ENCODE results near the gene CLNS1A. TPM values are rescaled to one million over a fixed set of nuclear protein-coding genes. Genes with fewer than 3 reads are reported as not detected.

CLNS1A gene
- total RNA-seq, 1 donor from 2014 or later = 80.7 TPM

DNA sequence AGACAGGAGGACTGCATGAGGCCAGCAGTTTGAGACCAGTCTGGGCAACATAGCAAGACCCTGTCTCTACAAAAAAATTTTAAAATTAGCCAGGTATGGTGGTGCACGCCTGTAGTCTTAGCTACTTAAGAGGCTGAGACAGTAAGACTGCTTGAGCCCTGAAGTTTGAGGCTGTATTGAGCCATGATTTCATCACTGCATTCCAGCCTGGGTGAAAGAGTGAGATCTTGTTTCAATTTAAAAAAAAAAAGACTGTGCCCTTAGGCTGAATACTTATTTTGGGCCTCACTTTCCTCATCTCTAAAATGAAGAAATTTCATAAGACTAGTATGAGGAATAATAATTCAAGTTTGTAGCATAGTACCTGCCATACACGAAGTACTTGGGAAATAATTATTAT lies 41.0 kb downstream of the CLNS1A start:
- Histone ChIP-seq H3K4me1 (no peaks in the 10 kb centered on the region), H3K4me3 (no peak overlapping the region), H3K27ac (replicated peaks) (no peak overlapping the region), H3K27me3 (ENCODE audit: low read depth) (no peaks in the 10 kb centered on the region), H3K36me3 (no peaks in the 10 kb centered on the region), H3K9me3 (replicated peaks) (no peaks in the 10 kb centered on the region)
- TF ChIP-seq, protein P1, sequence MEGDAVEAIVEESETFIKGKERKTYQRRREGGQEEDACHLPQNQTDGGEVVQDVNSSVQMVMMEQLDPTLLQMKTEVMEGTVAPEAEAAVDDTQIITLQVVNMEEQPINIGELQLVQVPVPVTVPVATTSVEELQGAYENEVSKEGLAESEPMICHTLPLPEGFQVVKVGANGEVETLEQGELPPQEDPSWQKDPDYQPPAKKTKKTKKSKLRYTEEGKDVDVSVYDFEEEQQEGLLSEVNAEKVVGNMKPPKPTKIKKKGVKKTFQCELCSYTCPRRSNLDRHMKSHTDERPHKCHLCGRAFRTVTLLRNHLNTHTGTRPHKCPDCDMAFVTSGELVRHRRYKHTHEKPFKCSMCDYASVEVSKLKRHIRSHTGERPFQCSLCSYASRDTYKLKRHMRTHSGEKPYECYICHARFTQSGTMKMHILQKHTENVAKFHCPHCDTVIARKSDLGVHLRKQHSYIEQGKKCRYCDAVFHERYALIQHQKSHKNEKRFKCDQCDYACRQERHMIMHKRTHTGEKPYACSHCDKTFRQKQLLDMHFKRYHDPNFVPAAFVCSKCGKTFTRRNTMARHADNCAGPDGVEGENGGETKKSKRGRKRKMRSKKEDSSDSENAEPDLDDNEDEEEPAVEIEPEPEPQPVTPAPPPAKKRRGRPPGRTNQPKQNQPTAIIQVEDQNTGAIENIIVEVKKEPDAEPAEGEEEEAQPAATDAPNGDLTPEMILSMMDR (IDR thresholded peaks at IDR 0.05; ENCODE audit: borderline replicate concordance) = no peak
- intact Hi-C loops (cut with micrococcal nuclease) = no loop called here
- DNase-seq = no peak

DNA sequence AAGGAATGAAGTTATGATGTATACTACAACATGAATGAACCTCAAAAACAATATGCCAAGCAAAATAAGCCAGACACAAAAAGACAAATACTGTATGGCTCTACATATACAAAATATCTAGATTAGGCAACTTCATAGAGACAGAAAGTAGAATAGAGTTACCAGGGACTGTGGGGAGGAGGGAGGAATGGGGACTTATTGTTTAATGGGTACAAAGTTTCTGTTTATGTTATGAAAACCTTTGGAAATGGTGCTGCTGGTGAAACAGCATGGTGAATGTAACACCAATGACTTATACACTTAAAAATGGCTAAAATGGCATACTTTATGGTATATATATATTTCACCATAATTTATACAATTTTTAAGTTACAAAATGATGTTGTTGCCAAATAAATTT lies 43.7 kb downstream of the CLNS1A start:
- Histone ChIP-seq H3K27me3 (ENCODE audit: low read depth) (no peaks in the 10 kb centered on the region), H3K9me3 (replicated peaks) (no peaks in the 10 kb centered on the region), H3K4me3 (no peak overlapping the region), H3K4me1 (peaks cover 17% of the 10 kb centered on the region), H3K27ac (replicated peaks) (no peak overlapping the region), H3K36me3 (no peaks in the 10 kb centered on the region)
- TF ChIP-seq, protein P1 (IDR thresholded peaks at IDR 0.05; ENCODE audit: borderline replicate concordance) = no peak
- DNase-seq = no peak
- intact Hi-C loops (cut with micrococcal nuclease) = no loop called here

DNA sequence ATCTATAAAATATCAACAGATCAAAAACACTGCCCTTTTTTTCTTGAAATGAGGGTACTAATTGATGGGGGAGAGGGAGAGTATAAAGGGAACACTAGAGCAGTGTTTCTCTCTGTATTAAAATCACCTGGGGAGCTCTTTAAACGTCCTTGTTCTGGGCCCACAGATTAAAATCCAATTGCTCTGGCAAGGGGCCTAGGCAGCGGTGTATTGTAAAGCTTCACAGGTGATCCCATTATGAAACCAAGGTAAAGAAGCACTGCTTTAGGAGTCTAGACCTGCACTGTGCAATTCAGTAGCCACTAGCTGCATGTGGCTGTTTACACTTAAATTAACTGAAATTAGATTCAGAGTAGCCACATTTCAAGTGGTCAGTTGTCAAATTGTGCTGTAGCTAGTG lies 44.9 kb downstream of the CLNS1A start:
- H3K27me3 ChIP-seq (ENCODE audit: low read depth) = no peaks in the 10 kb centered on the region
- TF ChIP-seq, protein P1 (IDR thresholded peaks at IDR 0.05; ENCODE audit: borderline replicate concordance) = no peak
- no peaks in the 10 kb centered on the region for H3K36me3 ChIP-seq
- peaks cover 25% of the 10 kb centered on the region for H3K4me1 ChIP-seq
- no peak overlapping the region for H3K4me3 ChIP-seq
- no peak for DNase-seq
- H3K9me3 ChIP-seq (replicated peaks) = no peaks in the 10 kb centered on the region
- intact Hi-C loops (cut with micrococcal nuclease) = no loop called here
- H3K27ac ChIP-seq (replicated peaks) = no peak overlapping the region

DNA sequence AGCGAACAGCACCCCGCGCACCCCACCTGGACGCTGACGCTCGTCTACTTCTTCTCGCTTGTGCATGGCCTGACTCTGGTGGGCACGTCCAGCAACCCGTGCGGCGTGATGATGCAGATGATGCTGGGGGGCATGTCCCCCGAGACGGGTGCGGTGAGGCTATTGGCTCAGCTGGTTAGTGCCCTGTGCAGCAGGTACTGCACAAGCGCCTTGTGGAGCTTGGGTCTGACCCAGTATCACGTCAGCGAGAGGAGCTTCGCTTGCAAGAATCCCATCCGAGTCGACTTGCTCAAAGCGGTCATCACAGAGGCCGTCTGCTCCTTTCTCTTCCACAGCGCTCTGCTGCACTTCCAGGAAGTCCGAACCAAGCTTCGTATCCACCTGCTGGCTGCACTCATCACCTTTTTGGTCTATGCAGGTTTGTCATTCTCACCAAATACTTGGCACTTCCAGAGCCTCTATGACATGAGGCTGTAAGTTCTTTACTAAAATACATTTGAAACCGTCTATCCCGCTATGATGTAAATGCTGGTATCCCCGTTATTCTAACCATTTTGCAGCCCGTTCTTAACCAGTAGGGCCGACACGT lies 47.3 kb downstream of the CLNS1A start:
- intact Hi-C loops (cut with micrococcal nuclease) = no loop called here
- peak; percentile 19 for DNase-seq
- peak overlapping the region; percentile 79 for H3K27ac ChIP-seq (replicated peaks)

DNA sequence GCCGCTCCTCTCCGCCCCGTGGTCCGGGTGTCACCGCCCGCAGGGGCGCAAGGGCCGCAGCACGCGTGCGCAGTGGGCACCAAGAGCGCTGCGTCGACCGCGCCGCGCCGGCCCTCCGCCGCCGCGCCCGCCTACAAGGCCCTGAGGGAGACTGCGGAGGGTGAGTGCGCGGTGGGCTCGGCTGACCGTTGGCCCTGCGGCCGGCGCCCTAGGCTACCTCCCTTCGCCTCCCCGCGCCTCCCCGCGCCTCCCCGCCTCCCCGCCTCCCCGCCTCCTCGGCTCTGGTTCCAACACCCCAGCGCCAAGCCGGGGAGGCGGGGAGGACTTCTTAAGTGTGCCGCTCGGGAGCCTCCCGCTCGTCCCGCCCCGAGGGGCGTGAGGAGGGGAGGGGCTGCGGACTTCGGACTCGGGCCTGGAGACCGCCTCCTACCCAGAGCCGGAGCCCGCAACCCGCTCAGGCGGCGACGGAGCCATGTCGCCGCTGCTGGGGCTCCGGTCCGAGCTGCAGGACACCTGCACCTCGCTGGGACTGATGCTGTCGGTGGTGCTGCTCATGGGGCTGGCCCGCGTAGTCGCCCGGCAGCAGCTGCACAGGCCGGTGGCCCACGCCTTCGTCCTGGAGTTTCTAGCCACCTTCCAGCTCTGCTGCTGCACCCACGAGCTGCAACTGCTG lies 47.9 kb downstream of the CLNS1A start, which contains the start of gene AQP11:
Gene AQP11, plus strand, starts transcription at position 433 of the 673 bp plus-strand sequence. Its CDS starts 40 bp downstream, at position 473.
- Histone ChIP-seq H3K9me3 (replicated peaks) (no peaks in the 10 kb centered on the region), H3K4me3 (peak within 1 kb of the TSS; percentile 78), H3K27ac (replicated peaks) (peak within 1 kb of the TSS; percentile 79), H3K4me1 (peaks cover 25% of the 10 kb centered on the region), H3K36me3 (no peaks in the 10 kb centered on the region), H3K27me3 (ENCODE audit: low read depth) (no peaks in the 10 kb centered on the region)
- TF ChIP-seq, protein P1 (IDR thresholded peaks at IDR 0.05; ENCODE audit: borderline replicate concordance) = no peak
- DNase-seq = peak; percentile 87
- intact Hi-C loops (cut with micrococcal nuclease) = no loop called here

More for the DNA sequence above, 47.3 kb downstream of the CLNS1A start:
- Histone ChIP-seq H3K36me3 (no peaks in the 10 kb centered on the region), H3K9me3 (replicated peaks) (no peaks in the 10 kb centered on the region), H3K27me3 (ENCODE audit: low read depth) (no peaks in the 10 kb centered on the region), H3K4me1 (peaks cover 25% of the 10 kb centered on the region), H3K4me3 (peak overlapping the region; percentile 78)
- TF ChIP-seq, protein P1 (IDR thresholded peaks at IDR 0.05; ENCODE audit: borderline replicate concordance) = no peak

Measured in left ventricle myocardium inferior (tissue), 1 donor.